Prostate gland (tissue), 2 donors: Measurements from ENCODE around the gene PON2.

ENCODE experiments used
- CTCF ChIP-seq, 4 experiments: fragments of 200-600 bp in 2 of 4; fragments of 450-650 bp in 2 of 4; sonication (generic) in 2 of 4; IDR thresholded peaks; 1 replicate in 3 of 4; 2 replicates in 1 of 4; pipeline ENCODE4 v1.5.1; 2016 to 2019; ENCODE audit warnings: antibody characterized with exemption in 4 of 4, mild to moderate bottlenecking in 2 of 4, moderate library complexity in 2 of 4
- POLR2A ChIP-seq: fragments of 450-650 bp; IDR thresholded peaks from one replicate; pipeline ENCODE4 v1.6.1; 2016; ENCODE audit warnings: antibody characterized with exemption, mild to moderate bottlenecking
- POLR2AphosphoS5 ChIP-seq: sonication (generic); formaldehyde crosslinking; IDR thresholded peaks from one replicate; pipeline ENCODE4 v1.6.1; 2017; ENCODE audit warnings: antibody characterized with exemption

GRCh38 chr7:95421000-95421846 lies 13.6 kb downstream of the PON2 start:
- TF ChIP-seq POLR2AphosphoS5: no peak
- no peak for TF ChIP-seq CTCF (IDR thresholded peaks at IDR 0.05)
- no peak for TF ChIP-seq POLR2A
